OCI-LY7 (cell line): Measurements from ENCODE around the gene IGDCC3. TPM values are rescaled to one million over a fixed set of nuclear protein-coding genes. Genes with fewer than 3 reads are reported as not detected.

Source experiments
- BruUV-seq: library from RNA; stranded (reverse); fragments of 400-500 nt; replicated peaks from 2 replicates; lab custom pipeline; 2021; lab: Mats Ljungman, UMichigan
- CTCF ChIA-PET: fragments of 300-600 bp; sonication (Branson Sonifier 250); formaldehyde crosslinking; loops from one replicate; lab custom pipeline; 2022; ENCODE audit warnings: antibody characterized with exemption; ENCODE audit not compliant: unreplicated experiment; lab: Charles Lee
- POLR2A ChIA-PET: fragments of 300-600 bp; sonication (Branson Sonifier 250); formaldehyde crosslinking; loops from one replicate; lab custom pipeline; 2022; ENCODE audit warnings: antibody characterized with exemption; lab: Charles Lee
- DNase-seq: peaks from one replicate; pipeline ENCODE4 v3.0.0-alpha.2; 2015; ENCODE audit warnings: low spot score
- H2AFZ ChIP-seq: fragments of 200-600 bp; sonication (generic), shearing (Covaris generic); 2 replicates; pipeline ENCODE4 v1.6.1; 2014; ENCODE audit warnings: mild to moderate bottlenecking, antibody characterized with exemption, low read length, moderate library complexity
- H3K27ac ChIP-seq: fragments of 200-600 bp; sonication (generic); 2 replicates; pipeline ENCODE4 v1.5.1; 2014; ENCODE audit warnings: mixed run types, low read depth, mild to moderate bottlenecking, moderate library complexity, low read length, inconsistent platforms; ENCODE audit not compliant: poor library complexity, severe bottlenecking
- H3K36me3 ChIP-seq: fragments of 200-600 bp; sonication (generic); 2 replicates; pipeline ENCODE4 v1.6.1; 2014; ENCODE audit warnings: mild to moderate bottlenecking, antibody characterized with exemption, low read length, moderate library complexity, mixed read lengths; ENCODE audit not compliant: insufficient read depth
- H3K4me1 ChIP-seq: fragments of 200-600 bp; sonication (generic); 2 replicates; pipeline ENCODE4 v1.5.1; 2014; ENCODE audit warnings: mild to moderate bottlenecking, low read length; ENCODE audit not compliant: insufficient read depth, poor library complexity, severe bottlenecking
- H3K4me2 ChIP-seq: fragments of 200-600 bp; sonication (generic); 2 replicates; pipeline ENCODE4 v1.6.1; 2014; ENCODE audit warnings: mild to moderate bottlenecking, low read length
- H3K4me3 ChIP-seq: fragments of 200-600 bp; sonication (generic); 2 replicates; pipeline ENCODE4 v1.5.1; 2014; ENCODE audit warnings: mild to moderate bottlenecking, low read depth, low read length; ENCODE audit not compliant: poor library complexity, severe bottlenecking
- H3K79me2 ChIP-seq: fragments of 200-600 bp; sonication (generic); 2 replicates; pipeline ENCODE4 v1.6.1; 2016; ENCODE audit warnings: low read depth, mild to moderate bottlenecking, low read length, moderate library complexity, mixed read lengths; ENCODE audit not compliant: insufficient read depth
- H3K9me2 ChIP-seq: fragments of 200-600 bp; sonication (generic); 2 replicates; pipeline ENCODE4 v1.6.1; 2016; ENCODE audit warnings: mild to moderate bottlenecking, low read length, mixed read lengths; ENCODE audit not compliant: insufficient read depth
- H3K9me3 ChIP-seq: fragments of 200-600 bp; sonication (generic); 2 replicates; pipeline ENCODE4 v1.6.1; 2014; ENCODE audit warnings: mild to moderate bottlenecking, mixed run types, low read length, mixed read lengths
- H4K20me1 ChIP-seq: fragments of 200-600 bp; sonication (generic); 2 replicates; pipeline ENCODE4 v1.6.1; 2014; ENCODE audit warnings: mild to moderate bottlenecking, antibody characterized with exemption, low read length, moderate library complexity, mixed read lengths; ENCODE audit not compliant: insufficient read depth
- EZH2phosphoT487 ChIP-seq: fragments of 200-600 bp; sonication (generic); IDR thresholded peaks from 2 replicates; pipeline ENCODE4 v1.6.1; 2018; ENCODE audit warnings: low read depth, borderline replicate concordance, mild to moderate bottlenecking, mixed run types, antibody characterized with exemption, low read length, moderate library complexity, mixed read lengths
- intact Hi-C: fragments of 100-400 bp; cut with micrococcal nuclease; formaldehyde crosslinking; loops from one replicate; pipeline ENCODE4 v1.10.0; 2022; ENCODE audit not compliant: unreplicated experiment
- total RNA-seq, 2 experiments: library from RNA; depleted of rRNA in 1 of 2; stranded (reverse); fragments of >200 nt in 1 of 2; shearing (Covaris generic) in 1 of 2; gene quantifications; 2 replicates each; pipeline ENCODE4 v1.2.3, GENCODE V29; 2014 to 2022
- TF ChIP-seq, protein P1 (sequence below): fragments of 200-600 bp; sonication (generic); conservative IDR thresholded peaks from 2 replicates; pipeline ENCODE4 v1.5.1; 2014; ENCODE audit warnings: mild to moderate bottlenecking, antibody characterized with exemption, low read length, moderate library complexity, mixed read lengths

Gene IGDCC3
- total RNA-seq, 2 experiments from 2014 or later: not detected

DNA sequence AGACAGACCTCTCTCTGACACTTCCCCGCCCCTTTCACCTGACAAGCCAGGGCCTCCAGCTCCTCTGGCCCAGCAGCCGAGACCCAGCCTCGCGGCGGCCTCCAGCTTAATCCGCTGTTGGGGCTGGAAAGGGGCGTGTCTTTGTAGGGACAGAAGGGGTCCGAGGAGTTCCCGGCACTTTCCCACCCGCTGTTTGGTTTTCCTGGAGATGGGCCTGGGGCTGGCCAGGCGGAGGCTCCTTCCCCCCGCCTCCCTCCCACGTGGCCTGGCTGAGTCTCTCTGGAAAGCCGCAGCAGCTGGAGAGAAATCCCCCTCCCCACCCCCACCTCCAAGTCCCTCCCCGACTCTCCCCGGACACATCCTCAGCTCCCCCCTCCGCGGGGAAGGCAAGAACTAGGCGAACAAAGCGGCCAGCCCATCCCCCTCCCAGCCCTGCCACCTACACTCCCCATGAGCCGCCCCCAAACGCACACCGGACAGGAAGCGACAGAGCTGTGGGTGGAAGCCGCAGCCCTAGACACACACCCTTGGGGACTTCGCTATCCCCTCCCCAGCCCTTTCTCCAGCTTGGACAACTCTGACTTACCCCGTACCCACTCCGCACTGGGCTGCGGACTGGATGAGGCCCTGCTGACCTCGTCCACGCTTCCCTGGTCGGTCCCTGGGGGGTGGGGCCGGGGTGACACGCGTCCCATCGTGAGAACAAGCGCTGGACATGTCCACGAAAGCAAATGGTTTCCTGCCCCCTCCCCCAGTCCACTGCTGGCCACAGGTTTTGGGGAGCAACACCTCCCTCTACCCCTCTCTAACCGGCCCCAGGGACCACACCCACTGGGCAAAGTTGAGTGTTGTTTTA lies 43.8 kb upstream of the IGDCC3 start:
- no TSS peak for BruUV-seq
- Histone ChIP-seq H3K9me3 (no peaks in the 10 kb centered on the region), H3K27ac (no peak overlapping the region), H3K4me3 (no peak overlapping the region), H2AFZ (no peak overlapping the region), H3K36me3 (no peaks in the 10 kb centered on the region), H3K79me2 (no peaks in the 10 kb centered on the region), H4K20me1 (no peaks in the 10 kb centered on the region), H3K4me1 (no peaks in the 10 kb centered on the region), H3K4me2 (no peak overlapping the region), H3K9me2 (no peaks in the 10 kb centered on the region)
- intact Hi-C loops: no loop called here
- TF ChIP-seq, protein P1, sequence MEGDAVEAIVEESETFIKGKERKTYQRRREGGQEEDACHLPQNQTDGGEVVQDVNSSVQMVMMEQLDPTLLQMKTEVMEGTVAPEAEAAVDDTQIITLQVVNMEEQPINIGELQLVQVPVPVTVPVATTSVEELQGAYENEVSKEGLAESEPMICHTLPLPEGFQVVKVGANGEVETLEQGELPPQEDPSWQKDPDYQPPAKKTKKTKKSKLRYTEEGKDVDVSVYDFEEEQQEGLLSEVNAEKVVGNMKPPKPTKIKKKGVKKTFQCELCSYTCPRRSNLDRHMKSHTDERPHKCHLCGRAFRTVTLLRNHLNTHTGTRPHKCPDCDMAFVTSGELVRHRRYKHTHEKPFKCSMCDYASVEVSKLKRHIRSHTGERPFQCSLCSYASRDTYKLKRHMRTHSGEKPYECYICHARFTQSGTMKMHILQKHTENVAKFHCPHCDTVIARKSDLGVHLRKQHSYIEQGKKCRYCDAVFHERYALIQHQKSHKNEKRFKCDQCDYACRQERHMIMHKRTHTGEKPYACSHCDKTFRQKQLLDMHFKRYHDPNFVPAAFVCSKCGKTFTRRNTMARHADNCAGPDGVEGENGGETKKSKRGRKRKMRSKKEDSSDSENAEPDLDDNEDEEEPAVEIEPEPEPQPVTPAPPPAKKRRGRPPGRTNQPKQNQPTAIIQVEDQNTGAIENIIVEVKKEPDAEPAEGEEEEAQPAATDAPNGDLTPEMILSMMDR: no peak
- TF ChIP-seq EZH2phosphoT487: no peak
- ChIA-PET POLR2A (no interaction called here), CTCF (no interaction called here)
- no peak for DNase-seq

DNA sequence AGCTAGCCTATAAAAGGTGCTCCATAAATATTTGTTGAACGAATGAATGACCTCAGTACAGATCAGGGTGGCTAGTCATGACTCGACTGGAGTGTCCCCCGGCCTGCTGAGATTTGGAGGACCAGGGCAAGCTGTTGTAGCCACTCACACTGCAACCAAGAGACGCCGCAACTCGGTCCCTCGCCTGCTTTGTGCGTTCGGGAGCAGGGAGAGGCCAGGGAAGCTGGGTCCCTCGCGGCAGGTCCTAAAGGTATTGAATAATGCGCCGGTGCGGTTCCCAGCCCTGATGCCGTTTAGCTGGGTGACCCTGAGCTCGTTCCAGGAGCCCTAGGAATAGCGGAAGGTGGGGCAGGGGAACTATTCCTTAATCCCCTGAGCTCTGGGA lies 43.2 kb upstream of the IGDCC3 start:
- CTCF ChIA-PET: no interaction called here
- intact Hi-C loops: no loop called here
- H4K20me1 ChIP-seq: no peaks in the 10 kb centered on the region
- no peak overlapping the region for H3K4me3 ChIP-seq
- no peaks in the 10 kb centered on the region for H3K9me2 ChIP-seq
- DNase-seq: no peak
- no peak overlapping the region for H2AFZ ChIP-seq
- H3K4me2 ChIP-seq: no peak overlapping the region
- no peak overlapping the region for H3K27ac ChIP-seq
- no TSS peak for BruUV-seq
- H3K79me2 ChIP-seq: no peaks in the 10 kb centered on the region
- no peaks in the 10 kb centered on the region for H3K36me3 ChIP-seq
- TF ChIP-seq EZH2phosphoT487: no peak
- TF ChIP-seq, protein P1: no peak
- no peaks in the 10 kb centered on the region for H3K9me3 ChIP-seq
- H3K4me1 ChIP-seq: no peaks in the 10 kb centered on the region
- POLR2A ChIA-PET: no interaction called here

DNA sequence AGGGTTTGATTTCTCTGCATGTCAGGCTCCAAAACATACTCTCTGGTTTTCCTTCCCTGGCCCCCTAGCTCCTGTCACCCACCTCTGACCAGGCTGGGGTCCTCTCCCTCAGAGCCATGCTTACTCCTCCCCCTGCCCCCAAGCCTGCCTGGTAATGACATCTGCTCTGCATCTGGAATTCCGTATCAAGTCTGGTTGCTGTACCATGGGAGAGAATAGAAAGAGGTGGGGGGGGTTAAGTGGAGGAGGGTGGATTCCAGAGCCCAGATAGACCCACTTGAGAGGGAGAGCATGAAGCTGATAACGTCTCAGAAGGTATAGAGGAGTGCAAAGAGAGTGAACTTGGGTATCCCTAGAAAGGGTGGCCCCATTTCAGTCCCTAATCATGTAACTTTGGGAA lies 40.8 kb upstream of the IGDCC3 start:
- Histone ChIP-seq H3K36me3 (no peaks in the 10 kb centered on the region), H3K4me3 (no peak overlapping the region), H4K20me1 (no peaks in the 10 kb centered on the region), H3K4me2 (no peak overlapping the region), H3K27ac (no peak overlapping the region), H3K9me2 (no peaks in the 10 kb centered on the region), H2AFZ (no peak overlapping the region), H3K79me2 (no peaks in the 10 kb centered on the region), H3K4me1 (no peaks in the 10 kb centered on the region), H3K9me3 (no peaks in the 10 kb centered on the region)
- BruUV-seq: no TSS peak
- intact Hi-C loops: no loop called here
- POLR2A ChIA-PET: interaction anchor here (0.6 to 1.2 kb wide), 2 partner anchors 13 to 21 kb away, joined by 3 read pairs; no protein-coding TSS in a partner anchor
- DNase-seq: no peak
- TF ChIP-seq, protein P1: no peak
- TF ChIP-seq EZH2phosphoT487: no peak
- CTCF ChIA-PET: no interaction called here
